Activated T-helper 2 cell treated with anti-CD3 and anti-CD28 coated beads, Interferon-gamma antibody, Interleukin-2, Interleukin-4, amounts not matched to agents 10 μg/mL and 5 μg/mL and 100 μg/mL, durations not matched to agents 14 hours and 24 hours and 36 hours (primary cell): ENCODE data around the gene HOXD3. TPM values are rescaled to one million over a fixed set of nuclear protein-coding genes. Genes with fewer than 3 reads are reported as not detected.

ENCODE experiments used
- DNase-seq: peaks from one replicate; pipeline ENCODE4 v3.0.0; 2021; ENCODE audit warnings: low spot score
- H3K27ac Mint-ChIP-seq: one replicate; pipeline ENCODE4 v1.8.0; 2021; ENCODE audit warnings: mixed read lengths
- H3K27me3 Mint-ChIP-seq: one replicate; pipeline ENCODE4 v1.8.0; 2021; ENCODE audit warnings: low read depth, mixed read lengths
- H3K36me3 Mint-ChIP-seq: one replicate; pipeline ENCODE4 v1.8.0; 2021; ENCODE audit warnings: low read depth, mixed read lengths
- H3K4me1 Mint-ChIP-seq: one replicate; pipeline ENCODE4 v1.8.0; 2021; ENCODE audit warnings: low read depth, mixed read lengths
- H3K4me3 Mint-ChIP-seq: one replicate; pipeline ENCODE4 v1.8.0; 2021; ENCODE audit warnings: low read depth, mild to moderate bottlenecking, moderate library complexity, mixed read lengths
- H3K9me3 Mint-ChIP-seq: one replicate; pipeline ENCODE4 v1.8.0; 2021; ENCODE audit warnings: mixed read lengths
- intact Hi-C: fragments of 100-400 bp; cut with micrococcal nuclease; formaldehyde crosslinking; loops from one replicate; pipeline ENCODE4 v1.15.1; 2023
- total RNA-seq: library from RNA; stranded (reverse); gene quantifications from 2 replicates; pipeline ENCODE4 v1.2.3, GENCODE V29; 2022

HOXD3 gene
- total RNA-seq = not detected in 2 replicates

DNA sequence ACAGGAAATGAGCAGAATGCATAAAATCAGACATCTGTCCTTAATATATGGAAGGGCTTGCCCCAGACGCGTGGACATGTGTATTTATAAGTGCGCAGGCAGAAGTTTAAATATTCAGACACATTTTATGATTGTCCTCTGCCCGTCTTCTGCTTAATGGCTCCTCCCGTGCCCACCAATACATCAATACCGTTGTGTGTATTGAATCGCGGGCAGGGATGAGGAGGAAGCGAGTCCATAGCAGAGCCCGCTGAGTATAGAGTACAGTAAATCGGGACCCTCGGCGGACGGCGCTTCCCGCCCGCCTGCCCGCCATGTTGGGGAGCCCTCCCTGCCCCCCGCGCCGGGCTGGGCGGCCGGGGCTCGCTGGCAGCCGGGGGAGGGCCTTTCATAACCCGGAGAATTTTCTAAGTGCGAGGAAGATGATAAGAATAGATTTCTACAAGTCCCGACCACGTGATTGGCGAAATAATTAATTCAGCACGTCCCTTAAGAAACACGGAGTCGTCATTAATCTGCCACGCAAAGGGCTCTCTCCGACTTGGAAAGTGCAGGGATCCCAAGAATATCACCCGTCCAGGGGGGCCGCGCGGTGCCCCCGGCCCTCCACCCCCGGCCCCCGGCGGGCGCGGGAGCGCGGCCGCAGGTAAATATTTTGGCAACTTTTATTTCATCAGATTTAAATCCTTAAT lies at the start of gene HOXD3:
TSS of gene HOXD3 (plus strand) at position 501 of the 692 bp plus-strand sequence. CDS start 11,808 bp downstream, outside the sequence.
- H3K27me3 Mint-ChIP-seq = peaks cover 82% of the 10 kb centered on the region
- no peak within 1 kb of the TSS for H3K27ac Mint-ChIP-seq
- no peaks in the 10 kb centered on the region for H3K4me1 Mint-ChIP-seq
- intact Hi-C loops = no loop called here
- no peaks in the 10 kb centered on the region for H3K36me3 Mint-ChIP-seq
- DNase-seq = no peak
- H3K4me3 Mint-ChIP-seq = no peak within 1 kb of the TSS
- peaks cover 3% of the 10 kb centered on the region for H3K9me3 Mint-ChIP-seq

DNA sequence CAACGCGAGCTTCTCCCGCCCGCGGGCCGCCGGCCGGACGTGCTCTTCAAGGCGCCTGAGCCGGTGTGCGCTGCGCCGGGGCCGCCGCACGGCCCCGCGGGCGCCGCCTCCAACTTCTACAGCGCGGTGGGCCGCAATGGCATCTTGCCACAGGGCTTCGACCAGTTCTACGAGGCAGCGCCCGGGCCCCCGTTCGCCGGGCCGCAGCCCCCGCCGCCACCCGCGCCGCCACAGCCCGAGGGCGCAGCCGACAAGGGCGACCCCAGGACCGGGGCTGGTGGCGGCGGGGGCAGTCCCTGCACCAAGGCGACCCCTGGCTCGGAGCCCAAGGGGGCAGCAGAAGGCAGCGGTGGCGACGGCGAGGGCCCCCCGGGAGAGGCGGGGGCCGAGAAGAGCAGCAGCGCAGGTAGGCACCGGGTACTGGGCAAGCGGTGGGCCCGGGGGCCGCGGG lies 49.4 kb upstream of the HOXD3 start:
- intact Hi-C loops = no loop called here
- H3K36me3 Mint-ChIP-seq = peaks cover 4% of the 10 kb centered on the region
- H3K27ac Mint-ChIP-seq = no peak overlapping the region
- peaks cover 79% of the 10 kb centered on the region for H3K27me3 Mint-ChIP-seq
- peaks cover 6% of the 10 kb centered on the region for H3K4me1 Mint-ChIP-seq
- no peaks in the 10 kb centered on the region for H3K9me3 Mint-ChIP-seq
- no peak for DNase-seq
- H3K4me3 Mint-ChIP-seq = no peak overlapping the region

DNA sequence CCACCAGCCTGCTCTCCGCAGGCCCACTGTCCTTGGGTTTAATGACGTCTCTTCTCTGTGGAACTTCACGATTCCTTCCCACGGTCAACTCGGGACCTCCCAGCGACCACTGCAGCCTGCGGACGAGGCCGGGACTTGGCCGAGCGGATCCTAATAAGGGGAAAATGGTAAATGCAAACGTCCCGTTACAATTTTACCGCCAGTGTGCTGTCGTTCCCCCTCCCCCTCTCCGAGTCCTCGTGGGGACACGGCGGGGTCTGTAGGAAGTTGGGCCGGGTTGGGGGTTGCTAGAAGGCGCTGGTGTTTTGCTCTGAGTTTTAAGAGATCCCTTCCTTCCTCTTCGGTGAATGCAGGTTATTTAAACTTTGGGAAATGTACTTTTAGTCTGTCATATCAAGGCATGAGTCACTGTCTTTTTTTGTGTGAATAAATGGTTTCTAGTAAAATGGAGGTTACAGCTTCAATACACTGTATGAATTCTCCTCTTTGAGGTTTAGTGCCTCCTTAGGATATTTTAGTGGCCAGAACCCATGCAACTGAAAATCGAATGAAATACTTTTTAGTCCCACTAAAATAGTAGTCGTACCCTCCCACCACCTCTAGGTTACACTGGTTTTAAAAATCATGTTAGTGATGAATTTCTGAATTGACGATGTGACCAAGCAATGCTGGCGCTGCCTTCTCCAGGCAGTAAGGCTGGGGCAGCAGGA lies 47.8 kb upstream of the HOXD3 start:
- Mint-ChIP-seq H3K4me3 (no peak overlapping the region), H3K27me3 (peaks cover 82% of the 10 kb centered on the region), H3K27ac (no peak overlapping the region), H3K36me3 (peaks cover 4% of the 10 kb centered on the region), H3K4me1 (peaks cover 6% of the 10 kb centered on the region), H3K9me3 (no peaks in the 10 kb centered on the region)
- DNase-seq = no peak
- intact Hi-C loops = no loop called here

DNA sequence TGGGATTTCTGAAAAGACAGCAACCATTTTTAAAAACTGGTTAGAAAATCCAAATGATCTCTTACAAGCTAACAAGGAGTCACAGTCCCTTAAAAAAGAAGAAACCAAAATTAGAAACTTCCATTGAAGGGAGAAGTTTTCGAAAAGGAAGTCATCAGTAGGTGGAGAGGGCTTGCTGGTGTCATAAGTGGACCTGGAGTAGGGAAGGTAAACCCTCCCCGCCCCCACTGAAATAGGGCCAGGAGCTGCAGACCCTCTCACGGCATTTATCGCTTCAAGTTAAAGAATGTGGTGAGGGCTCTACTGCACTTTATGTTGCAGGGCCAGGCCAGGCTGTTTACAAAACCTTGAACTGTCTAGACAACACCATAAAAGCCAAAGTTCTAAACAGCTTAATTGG lies 47.2 kb upstream of the HOXD3 start:
- H3K4me3 Mint-ChIP-seq = no peak overlapping the region
- H3K27me3 Mint-ChIP-seq = peaks cover 78% of the 10 kb centered on the region
- no peaks in the 10 kb centered on the region for H3K9me3 Mint-ChIP-seq
- peaks cover 4% of the 10 kb centered on the region for H3K36me3 Mint-ChIP-seq
- DNase-seq = no peak
- intact Hi-C loops = loop anchor here (2.0 kb wide), 3 partner anchors 13 to 31 kb away; partner anchors contain the start of gene HOXD8
- peaks cover 6% of the 10 kb centered on the region for H3K4me1 Mint-ChIP-seq
- H3K27ac Mint-ChIP-seq = no peak overlapping the region

DNA sequence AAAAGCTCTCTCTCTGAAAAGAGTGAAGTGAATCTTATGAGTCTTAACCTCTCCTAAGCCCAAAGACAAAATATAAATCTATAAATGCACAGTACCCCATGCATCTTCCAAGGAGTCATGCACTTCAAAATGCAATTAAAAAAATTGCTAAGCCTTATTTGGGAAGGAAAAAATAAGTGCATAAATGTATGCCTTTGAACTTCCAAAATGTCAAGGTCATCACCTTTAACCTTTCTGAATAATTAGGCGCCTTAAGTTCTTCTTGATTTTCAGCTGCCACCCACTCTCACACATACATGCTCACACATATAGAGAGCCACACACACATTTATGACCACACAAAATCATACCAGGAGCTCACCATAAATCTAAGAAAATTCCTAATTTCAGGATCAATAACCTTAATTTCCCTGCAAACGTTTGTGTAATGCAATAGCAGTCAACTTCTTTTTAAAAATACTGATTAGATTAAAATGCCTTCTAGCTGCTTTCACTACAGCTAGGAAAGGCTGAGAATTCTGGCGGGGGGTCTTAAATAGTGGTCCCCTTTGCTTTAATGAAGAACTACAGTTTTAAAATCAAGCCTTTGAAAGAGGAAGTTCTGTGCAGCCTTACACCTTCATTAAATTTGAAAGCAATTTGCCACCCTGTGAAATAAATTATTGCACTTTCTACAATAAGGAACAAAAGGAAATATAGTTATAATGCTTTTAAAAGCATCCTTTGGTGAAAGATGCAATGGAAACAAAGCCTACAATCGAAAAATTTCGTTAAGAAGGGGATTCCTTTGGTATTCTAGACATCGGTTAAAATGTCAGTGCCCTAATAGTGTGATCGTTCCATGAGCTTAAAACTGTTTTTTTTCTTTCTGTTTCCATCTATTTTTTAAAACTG lies 46.4 kb upstream of the HOXD3 start:
- DNase-seq = no peak
- H3K27ac Mint-ChIP-seq = no peak overlapping the region
- peaks cover 74% of the 10 kb centered on the region for H3K27me3 Mint-ChIP-seq
- H3K36me3 Mint-ChIP-seq = peaks cover 4% of the 10 kb centered on the region
- H3K4me3 Mint-ChIP-seq = no peak overlapping the region
- intact Hi-C loops = loop anchor here (2.0 kb wide), 3 partner anchors 14 to 32 kb away; partner anchors contain the start of gene HOXD8
- no peaks in the 10 kb centered on the region for H3K9me3 Mint-ChIP-seq
- H3K4me1 Mint-ChIP-seq = peaks cover 6% of the 10 kb centered on the region

DNA sequence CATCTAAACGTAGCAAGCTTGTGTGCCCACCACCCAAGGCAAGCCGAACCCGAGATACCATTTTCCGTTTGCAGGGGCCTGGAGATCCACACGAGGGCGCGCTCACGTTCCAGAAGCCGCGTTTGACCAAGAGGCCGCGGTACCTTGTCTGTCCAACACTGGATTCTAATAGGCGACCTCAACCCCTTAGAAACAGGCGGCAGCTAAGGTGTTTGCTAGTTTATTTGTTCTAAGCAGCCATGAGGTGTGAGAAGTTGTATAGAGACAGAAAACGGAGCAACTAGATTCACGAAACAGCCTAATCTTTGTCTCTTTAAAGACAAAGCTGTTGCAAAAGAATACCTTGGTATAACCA lies 45.8 kb upstream of the HOXD3 start:
- no peaks in the 10 kb centered on the region for H3K9me3 Mint-ChIP-seq
- intact Hi-C loops = loop anchor here (2.0 kb wide), 3 partner anchors 14 to 32 kb away; partner anchors contain the start of gene HOXD8
- H3K27ac Mint-ChIP-seq = no peak overlapping the region
- H3K27me3 Mint-ChIP-seq = peaks cover 73% of the 10 kb centered on the region
- peaks cover 4% of the 10 kb centered on the region for H3K4me1 Mint-ChIP-seq
- no peak for DNase-seq
- peaks cover 4% of the 10 kb centered on the region for H3K36me3 Mint-ChIP-seq
- H3K4me3 Mint-ChIP-seq = no peak overlapping the region

DNA sequence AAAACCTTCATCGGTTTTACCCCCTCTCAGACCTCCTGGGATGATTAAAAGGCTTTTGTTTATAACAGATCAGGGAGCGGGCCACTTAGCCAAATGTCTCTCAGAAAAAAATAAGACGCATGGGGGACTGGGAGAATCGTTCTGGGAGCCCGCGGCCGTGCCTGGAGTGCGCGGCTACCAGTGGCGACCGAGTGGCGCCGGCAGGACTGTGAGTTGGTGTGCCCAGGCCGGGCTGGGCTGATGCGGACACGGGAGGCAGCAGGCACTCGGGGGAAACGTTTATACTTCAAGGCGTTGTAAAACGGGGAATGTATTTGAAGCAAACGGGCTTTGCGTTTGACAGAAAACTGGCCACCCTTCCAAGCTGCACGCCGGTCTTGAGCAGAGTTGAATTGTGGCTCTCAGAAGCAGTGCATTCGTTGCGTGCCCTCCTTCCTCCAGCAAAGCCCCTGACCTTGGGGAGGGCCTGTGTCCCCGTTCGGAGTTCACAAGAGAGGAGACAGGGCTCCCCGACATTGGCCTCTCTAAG lies 45.2 kb upstream of the HOXD3 start:
- Mint-ChIP-seq H3K36me3 (peaks cover 4% of the 10 kb centered on the region), H3K9me3 (no peaks in the 10 kb centered on the region), H3K4me1 (peaks cover 3% of the 10 kb centered on the region), H3K4me3 (no peak overlapping the region), H3K27ac (no peak overlapping the region), H3K27me3 (peaks cover 77% of the 10 kb centered on the region)
- no peak for DNase-seq
- intact Hi-C loops = loop anchor here (2.0 kb wide), 3 partner anchors 15 to 33 kb away; partner anchors contain the start of gene HOXD8

DNA sequence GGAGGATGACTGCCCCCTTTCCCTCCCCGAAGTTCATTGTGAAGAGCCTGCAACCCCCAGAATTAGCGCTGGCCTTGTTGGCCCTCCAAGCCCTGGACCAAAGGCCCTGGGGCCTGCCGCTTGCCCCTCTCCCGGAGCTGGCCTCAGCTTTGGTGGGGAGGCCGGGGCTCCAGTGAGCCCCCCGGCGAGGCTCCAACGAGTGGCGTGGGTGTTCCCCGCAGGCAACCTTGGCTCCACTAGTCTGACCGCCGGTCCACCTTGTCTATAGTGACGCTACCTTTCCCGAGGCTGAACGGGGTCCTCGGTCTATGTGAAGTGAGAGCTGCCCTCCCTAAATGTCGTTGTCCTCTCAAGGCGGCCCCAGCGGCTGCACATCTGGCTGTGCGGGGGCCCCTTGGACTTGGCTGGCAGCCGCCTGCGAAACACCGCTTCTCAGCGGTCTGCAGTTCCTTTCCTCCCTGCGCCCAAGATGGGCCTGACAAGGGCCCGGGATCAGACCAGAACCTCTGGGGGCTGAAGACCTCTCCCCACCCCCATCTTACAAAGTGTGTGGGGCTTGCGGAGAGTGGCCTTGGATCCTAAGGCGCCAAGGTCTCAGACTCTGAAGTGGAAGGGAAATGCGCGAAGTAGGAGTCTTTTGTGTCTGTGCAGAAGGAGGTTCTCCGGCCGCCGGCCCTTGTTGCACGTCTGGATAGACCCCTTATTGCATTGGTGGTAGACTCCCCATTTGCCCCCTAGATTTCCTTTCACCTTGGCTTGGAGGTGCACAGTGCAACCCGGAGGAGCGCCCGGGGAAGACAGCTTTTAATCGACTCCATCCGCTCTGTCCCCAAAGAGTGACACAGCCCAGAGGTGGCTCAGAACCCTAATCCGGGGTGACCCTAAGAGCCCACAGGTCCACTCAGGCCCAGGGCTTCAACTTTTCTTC lies 44.5 kb upstream of the HOXD3 start:
- Mint-ChIP-seq H3K9me3 (no peaks in the 10 kb centered on the region), H3K27ac (no peak overlapping the region), H3K4me3 (no peak overlapping the region), H3K27me3 (peaks cover 78% of the 10 kb centered on the region), H3K4me1 (peaks cover 3% of the 10 kb centered on the region), H3K36me3 (peaks cover 4% of the 10 kb centered on the region)
- intact Hi-C loops = no loop called here
- no peak for DNase-seq

DNA sequence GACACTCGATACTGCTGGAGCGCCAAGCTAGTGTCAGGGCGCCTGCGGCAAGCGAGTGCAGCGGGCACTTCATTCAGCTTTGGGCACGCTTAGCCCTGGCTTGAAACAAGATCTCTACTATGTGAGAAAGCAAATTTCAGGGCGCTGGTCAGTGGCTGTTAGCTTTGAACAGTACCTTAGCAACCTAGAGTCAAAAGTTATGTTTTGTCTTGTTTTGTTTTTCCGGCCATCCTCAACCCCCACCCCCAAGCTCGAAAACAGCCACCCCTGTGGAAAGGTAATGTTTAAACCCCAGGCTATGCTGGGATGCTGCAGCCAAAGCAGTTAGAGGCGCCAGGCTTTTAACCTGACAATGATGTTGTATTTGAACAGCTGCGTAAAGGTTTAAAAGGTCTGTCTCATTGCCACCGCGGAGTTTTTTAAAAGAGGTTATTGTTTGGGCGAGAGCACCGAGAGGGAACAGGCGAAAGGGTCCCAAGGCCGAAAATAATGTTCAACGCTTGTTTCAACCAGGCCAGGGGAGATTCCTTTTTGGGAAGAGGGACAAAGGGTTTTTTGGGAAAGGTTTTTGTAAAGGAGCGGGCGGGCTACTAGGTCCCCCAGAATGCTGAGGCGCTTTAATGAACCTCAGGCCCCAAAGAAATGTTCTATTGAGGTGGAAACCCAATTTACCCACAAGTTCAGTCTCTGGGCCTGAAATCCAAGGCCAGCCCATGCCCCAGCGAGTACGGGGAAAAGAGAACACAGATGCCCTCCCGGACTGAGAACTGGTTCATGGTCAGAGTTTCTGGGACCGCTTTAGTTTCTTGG lies 42.8 kb upstream of the HOXD3 start:
- Mint-ChIP-seq H3K4me3 (no peak overlapping the region), H3K27ac (no peak overlapping the region), H3K27me3 (peaks cover 83% of the 10 kb centered on the region), H3K36me3 (peaks cover 2% of the 10 kb centered on the region), H3K4me1 (peaks cover 7% of the 10 kb centered on the region), H3K9me3 (no peaks in the 10 kb centered on the region)
- no peak for DNase-seq
- intact Hi-C loops = no loop called here

DNA sequence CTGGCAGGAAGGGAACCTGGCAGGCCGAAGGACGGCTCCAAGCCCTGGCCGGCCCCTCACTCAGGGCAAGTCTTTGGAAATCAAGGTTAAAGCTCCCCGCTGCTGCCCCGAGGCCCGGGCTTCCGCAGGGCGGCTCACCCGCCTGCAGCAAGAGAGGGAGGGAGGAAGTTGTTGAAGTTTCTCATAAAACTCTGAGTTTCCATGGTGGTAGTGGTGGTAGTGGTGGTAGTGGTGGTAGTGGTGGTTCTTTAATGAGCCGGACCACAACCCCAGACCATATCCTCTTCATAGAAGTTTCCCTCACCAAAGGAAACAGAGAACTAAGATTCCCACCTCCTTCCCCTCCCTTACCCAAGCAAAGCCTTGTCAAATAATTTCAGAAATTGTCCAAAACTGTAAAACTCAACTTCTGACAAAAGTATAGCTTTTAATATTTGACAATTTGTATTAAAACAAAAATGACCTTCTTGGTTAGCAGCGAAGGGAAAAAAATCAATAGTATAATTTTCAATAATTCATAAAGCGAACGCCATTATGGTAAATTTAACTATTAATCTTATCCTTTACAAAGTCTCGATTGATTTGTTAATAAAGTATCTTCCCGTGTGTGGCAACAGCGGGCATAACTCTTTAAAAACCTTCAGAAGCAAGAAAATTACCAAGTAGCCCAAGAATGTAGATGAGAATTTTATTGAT lies 42.0 kb upstream of the HOXD3 start:
- Mint-ChIP-seq H3K36me3 (no peaks in the 10 kb centered on the region), H3K4me3 (no peak overlapping the region), H3K27ac (no peak overlapping the region), H3K27me3 (peaks cover 83% of the 10 kb centered on the region), H3K9me3 (no peaks in the 10 kb centered on the region), H3K4me1 (peaks cover 7% of the 10 kb centered on the region)
- intact Hi-C loops = no loop called here
- DNase-seq = no peak
